GM23338 (cell line): ENCODE results near the gene CRISPLD2. TPM values are rescaled to one million over a fixed set of nuclear protein-coding genes. Genes with fewer than 3 reads are reported as not detected.

Experiments
- ATAC-seq: fragments of 200-7000 bp; cut with Tn5 transposase; 3 replicates; pipeline ENCODE4 v1.9.1; 2020
- DNase-seq: peaks from one replicate; pipeline ENCODE4 v3.0.0-alpha.2; 2015; ENCODE audit warnings: low spot score
- H2AFZ ChIP-seq: fragments of 200-600 bp; sonication (generic); 2 replicates; pipeline ENCODE4 v1.8.0; 2016; ENCODE audit warnings: antibody characterized with exemption, mild to moderate bottlenecking, moderate library complexity
- H3F3A ChIP-seq: fragments of 200-600 bp; sonication (generic); replicated peaks from 2 replicates; pipeline ENCODE4 v1.8.0; 2017; ENCODE audit warnings: antibody characterized with exemption, mixed run types, low read depth
- H3K27ac ChIP-seq: fragments of 200-600 bp; sonication (generic); 2 replicates; pipeline ENCODE4 v1.6.1; 2016; ENCODE audit warnings: low read depth
- H3K27me3 ChIP-seq: fragments of 200-600 bp; sonication (generic); 2 replicates; pipeline ENCODE4 v1.8.0; 2016; ENCODE audit warnings: mild to moderate bottlenecking, mixed run types, moderate library complexity; ENCODE audit not compliant: insufficient read depth
- H3K36me3 ChIP-seq: fragments of 200-600 bp; sonication (generic); 2 replicates; pipeline ENCODE4 v1.8.0; 2016; ENCODE audit warnings: mild to moderate bottlenecking; ENCODE audit not compliant: insufficient read depth
- H3K4me1 ChIP-seq: fragments of 200-600 bp; sonication (generic); 2 replicates; pipeline ENCODE4 v1.8.0; 2016; ENCODE audit warnings: mild to moderate bottlenecking, moderate library complexity; ENCODE audit not compliant: insufficient read depth
- H3K4me2 ChIP-seq: fragments of 200-600 bp; sonication (generic); 2 replicates; pipeline ENCODE4 v1.7.1; 2017; ENCODE audit warnings: mixed run types
- H3K4me3 ChIP-seq: fragments of 200-600 bp; sonication (generic); 2 replicates; pipeline ENCODE4 v1.6.1; 2016; ENCODE audit warnings: mixed run types
- H3K79me2 ChIP-seq: fragments of 200-600 bp; sonication (generic); replicated peaks from 2 replicates; pipeline ENCODE4 v1.8.0; 2017; ENCODE audit warnings: mild to moderate bottlenecking; ENCODE audit not compliant: insufficient read depth
- H3K9me2 ChIP-seq: fragments of 200-600 bp; sonication (generic); 2 replicates; pipeline ENCODE4 v1.8.0; 2017; ENCODE audit not compliant: insufficient read depth
- H4K20me1 ChIP-seq: fragments of 200-600 bp; sonication (generic); replicated peaks from 2 replicates; pipeline ENCODE4 v1.8.0; 2017; ENCODE audit warnings: mild to moderate bottlenecking; ENCODE audit not compliant: insufficient read depth
- H3K27ac Mint-ChIP-seq: 2 replicates; pipeline ENCODE4 v1.8.0; 2020; ENCODE audit warnings: inconsistent platforms, mild to moderate bottlenecking, moderate library complexity, mixed read lengths
- H3K27me3 Mint-ChIP-seq: 3 replicates; pipeline ENCODE4 v1.8.0; 2022; ENCODE audit warnings: low read depth, mild to moderate bottlenecking, moderate library complexity, mixed read lengths, inconsistent platforms; ENCODE audit not compliant: insufficient read depth, poor library complexity
- H3K36me3 Mint-ChIP-seq: 3 replicates; pipeline ENCODE4 v1.8.0; 2021; ENCODE audit warnings: low read depth, mild to moderate bottlenecking, inconsistent platforms, moderate library complexity, mixed read lengths
- H3K4me1 Mint-ChIP-seq: 3 replicates; pipeline ENCODE4 v1.8.0; 2020; ENCODE audit warnings: mild to moderate bottlenecking, inconsistent platforms, mixed read lengths
- H3K4me3 Mint-ChIP-seq: 3 replicates; pipeline ENCODE4 v1.8.0; 2021; ENCODE audit warnings: moderate library complexity, mild to moderate bottlenecking, inconsistent platforms, mixed read lengths
- H3K9me3 Mint-ChIP-seq: 3 replicates; pipeline ENCODE4 v1.8.0; 2020; ENCODE audit warnings: moderate library complexity, mild to moderate bottlenecking, inconsistent platforms, mixed read lengths
- CREB1 ChIP-seq: fragments of 250-450 bp; sonication (Bioruptor Pico); IDR thresholded peaks from 2 replicates; pipeline ENCODE4 v1.5.0; 2020; ENCODE audit warnings: low read depth, mild to moderate bottlenecking, moderate library complexity
- EZH2 ChIP-seq: fragments of 200-600 bp; sonication (generic); IDR thresholded peaks from one replicate; pipeline ENCODE4 v1.8.0; 2017; ENCODE audit warnings: antibody characterized with exemption, mild to moderate bottlenecking, low read depth; ENCODE audit not compliant: unreplicated experiment
- EZH2phosphoT487 ChIP-seq: fragments of 200-600 bp; sonication (generic); IDR thresholded peaks from one replicate; pipeline ENCODE4 v1.8.1; 2018; ENCODE audit warnings: antibody characterized with exemption; ENCODE audit not compliant: unreplicated experiment
- JUNB ChIP-seq: IDR thresholded peaks from one replicate; pipeline ENCODE4 v1.6.1; 2016; ENCODE audit warnings: antibody characterized with exemption; ENCODE audit not compliant: unreplicated experiment
- REST ChIP-seq: IDR thresholded peaks from one replicate; pipeline ENCODE4 v1.6.1; 2018; ENCODE audit warnings: antibody characterized with exemption; ENCODE audit not compliant: unreplicated experiment
- STAT1 ChIP-seq: IDR thresholded peaks from one replicate; pipeline ENCODE4 v1.6.1; 2016; ENCODE audit warnings: antibody characterized with exemption; ENCODE audit not compliant: unreplicated experiment
- ZNF114 ChIP-seq: fragments of 250-450 bp; sonication (Bioruptor Pico); IDR thresholded peaks from 2 replicates; pipeline ENCODE4 v1.5.0; 2020; ENCODE audit warnings: mild to moderate bottlenecking, moderate library complexity
- ZNF331 ChIP-seq: fragments of 250-450 bp; sonication (Bioruptor Pico); IDR thresholded peaks from 2 replicates; pipeline ENCODE4 v1.5.0; 2020; ENCODE audit warnings: low read depth, mild to moderate bottlenecking, moderate library complexity
- ZNF462 ChIP-seq: fragments of 250-450 bp; sonication (Bioruptor Pico); IDR thresholded peaks from 2 replicates; pipeline ENCODE4 v1.5.0; 2020; ENCODE audit warnings: mild to moderate bottlenecking, moderate library complexity
- polyA plus RNA-seq: library from polyadenylated mRNA; unstranded; fragments of >200 nt; fragmentation: Nextera tagmentation; extraction: Ambion mirVana; gene quantifications from 2 replicates; pipeline ENCODE4 v1.2.1, GENCODE V29; 2016
- total RNA-seq: library from RNA; depleted of rRNA; stranded (reverse); fragments of >200 nt; shearing (Covaris generic); gene quantifications from 2 replicates; pipeline ENCODE4 v1.2.3, GENCODE V29; 2014
- TF ChIP-seq, protein P1 (sequence below): IDR thresholded peaks from 2 replicates; pipeline ENCODE4 v1.6.1; 2016; ENCODE audit warnings: antibody characterized with exemption

CRISPLD2 gene
- total and polyA plus RNA-seq, 2 experiments from 2014 or later, result 2.6 to 8.3 TPM

- no peak for TF ChIP-seq EZH2
- no peak for TF ChIP-seq CREB1 (CRISPR knock-in tag)
- TF ChIP-seq REST, result no peak
- TF ChIP-seq EZH2phosphoT487, result no peak
- TF ChIP-seq, protein P1, sequence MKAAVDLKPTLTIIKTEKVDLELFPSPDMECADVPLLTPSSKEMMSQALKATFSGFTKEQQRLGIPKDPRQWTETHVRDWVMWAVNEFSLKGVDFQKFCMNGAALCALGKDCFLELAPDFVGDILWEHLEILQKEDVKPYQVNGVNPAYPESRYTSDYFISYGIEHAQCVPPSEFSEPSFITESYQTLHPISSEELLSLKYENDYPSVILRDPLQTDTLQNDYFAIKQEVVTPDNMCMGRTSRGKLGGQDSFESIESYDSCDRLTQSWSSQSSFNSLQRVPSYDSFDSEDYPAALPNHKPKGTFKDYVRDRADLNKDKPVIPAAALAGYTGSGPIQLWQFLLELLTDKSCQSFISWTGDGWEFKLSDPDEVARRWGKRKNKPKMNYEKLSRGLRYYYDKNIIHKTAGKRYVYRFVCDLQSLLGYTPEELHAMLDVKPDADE, result no peak
- TF ChIP-seq JUNB, result no peak
- TF ChIP-seq ZNF114, result no peak
Measured at GRCh38 chr16:84813141-84813934, 6.4 kb upstream of the CRISPLD2 start (continued).

DNA sequence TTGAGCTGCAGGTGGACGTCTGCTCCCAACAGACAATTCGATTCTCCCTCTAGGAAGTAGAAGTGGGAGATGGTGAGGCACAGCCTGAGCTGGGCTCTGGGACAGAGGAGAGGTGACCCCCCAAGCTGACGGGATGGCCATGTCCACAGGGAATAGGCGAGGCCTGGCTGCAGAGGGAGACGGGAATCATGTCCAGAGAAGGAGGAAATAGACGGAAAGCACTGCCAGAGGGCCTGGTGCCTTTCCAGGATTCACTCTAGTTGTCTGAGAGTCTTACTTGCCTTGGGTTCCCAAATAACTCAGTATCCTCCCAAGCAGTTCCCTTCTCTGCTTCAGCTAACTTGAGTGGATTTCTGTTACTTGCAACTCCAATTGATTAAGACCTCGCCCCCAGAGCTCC is 4.3 kb upstream of the CRISPLD2 start:
- Histone ChIP-seq H3K27ac (no peak overlapping the region), H4K20me1 (no peaks in the 10 kb centered on the region), H3K4me2 (no peak overlapping the region), H3F3A (no peaks in the 10 kb centered on the region), H2AFZ (no peak overlapping the region), H3K9me2 (no peaks in the 10 kb centered on the region), H3K4me3 (no peak overlapping the region), H3K4me1 (0 out of 2 replicates have a peak, but pooled peaks cover 5% of the 10 kb centered on the region), H3K36me3 (no peaks in the 10 kb centered on the region), H3K27me3 (peaks cover 18% of the 10 kb centered on the region), H3K79me2 (no peaks in the 10 kb centered on the region)
- DNase-seq (no peak), ATAC-seq (no peak)
- H3K9me3 Mint-ChIP-seq, result no peaks in the 10 kb centered on the region; the same call in none of the 3 replicates
- peaks cover 8% of the 10 kb centered on the region for H3K4me1 Mint-ChIP-seq
- H3K36me3 Mint-ChIP-seq, result no peaks in the 10 kb centered on the region; the same call in 2 of the 3 replicates
- H3K27me3 Mint-ChIP-seq, result peaks cover 19% of the 10 kb centered on the region
- no peak overlapping the region for H3K27ac Mint-ChIP-seq
- H3K4me3 Mint-ChIP-seq, result no peak overlapping the region
- TF ChIP-seq ZNF331 (CRISPR knock-in tag), result no peak
- TF ChIP-seq ZNF462 (CRISPR knock-in tag), result no peak
- no peak for TF ChIP-seq ZNF114
- TF ChIP-seq STAT1, result no peak
- TF ChIP-seq, protein P1, result no peak
- TF ChIP-seq JUNB, result no peak
- TF ChIP-seq CREB1 (CRISPR knock-in tag), result no peak
- TF ChIP-seq EZH2phosphoT487, result no peak
